ENCODE measurements around the gene ZNF280A. TPM values are rescaled to one million over a fixed set of nuclear protein-coding genes. Genes with fewer than 3 reads are reported as not detected.

ZNF280A gene
- total RNA-seq, 2 experiments from 2014 or later, result not detected

DNA sequence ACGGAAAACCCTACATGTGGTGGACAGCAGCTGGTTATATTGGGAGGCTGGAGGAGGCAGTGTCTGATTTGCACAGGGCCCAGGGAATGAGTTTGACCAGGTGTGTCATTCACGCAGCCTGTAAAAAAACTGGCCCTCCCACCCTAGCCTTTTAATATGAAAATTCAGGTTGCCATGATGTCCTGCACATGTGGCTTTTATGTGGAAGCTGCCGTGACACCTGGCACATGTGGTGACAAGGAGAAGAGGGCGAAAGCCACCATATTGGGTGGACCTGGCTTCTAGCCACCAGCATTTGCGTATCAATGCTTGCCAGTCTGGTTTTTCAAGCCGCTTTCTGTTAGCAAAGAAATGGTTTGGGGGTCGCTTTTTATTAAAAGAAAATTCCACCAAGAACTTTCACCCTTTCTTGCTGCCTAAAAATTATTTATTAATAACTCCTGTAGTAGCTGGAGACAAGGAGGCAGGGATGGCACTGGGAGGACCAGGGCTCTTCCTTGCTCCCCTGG, 54.9 kb downstream of the ZNF280A start:
- DNase-seq (no peak), ATAC-seq (no peak)
- CTCF ChIA-PET, result interaction anchor here (1.1 to 4.1 kb wide), 7 partner anchors 15 to 291 kb away, joined by 3 to 27 read pairs (median 3); no protein-coding TSS in a partner anchor
- no peaks in the 10 kb centered on the region for H3K4me1 Mint-ChIP-seq (ENCODE audit: low read depth)
- H3K9me3 Mint-ChIP-seq, result peaks cover 19% of the 10 kb centered on the region
- H3K27me3 Mint-ChIP-seq, result peaks cover 41% of the 10 kb centered on the region
- POLR2A ChIA-PET, result no interaction called here
- TF ChIP-seq, protein P1, sequence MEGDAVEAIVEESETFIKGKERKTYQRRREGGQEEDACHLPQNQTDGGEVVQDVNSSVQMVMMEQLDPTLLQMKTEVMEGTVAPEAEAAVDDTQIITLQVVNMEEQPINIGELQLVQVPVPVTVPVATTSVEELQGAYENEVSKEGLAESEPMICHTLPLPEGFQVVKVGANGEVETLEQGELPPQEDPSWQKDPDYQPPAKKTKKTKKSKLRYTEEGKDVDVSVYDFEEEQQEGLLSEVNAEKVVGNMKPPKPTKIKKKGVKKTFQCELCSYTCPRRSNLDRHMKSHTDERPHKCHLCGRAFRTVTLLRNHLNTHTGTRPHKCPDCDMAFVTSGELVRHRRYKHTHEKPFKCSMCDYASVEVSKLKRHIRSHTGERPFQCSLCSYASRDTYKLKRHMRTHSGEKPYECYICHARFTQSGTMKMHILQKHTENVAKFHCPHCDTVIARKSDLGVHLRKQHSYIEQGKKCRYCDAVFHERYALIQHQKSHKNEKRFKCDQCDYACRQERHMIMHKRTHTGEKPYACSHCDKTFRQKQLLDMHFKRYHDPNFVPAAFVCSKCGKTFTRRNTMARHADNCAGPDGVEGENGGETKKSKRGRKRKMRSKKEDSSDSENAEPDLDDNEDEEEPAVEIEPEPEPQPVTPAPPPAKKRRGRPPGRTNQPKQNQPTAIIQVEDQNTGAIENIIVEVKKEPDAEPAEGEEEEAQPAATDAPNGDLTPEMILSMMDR (IDR thresholded peaks at IDR 0.05), result no peak
- no peak overlapping the region for H3K4me3 Mint-ChIP-seq
- peaks cover 3% of the 10 kb centered on the region for H3K36me3 Mint-ChIP-seq (ENCODE audit: low read depth)
- intact Hi-C loops (cut with micrococcal nuclease), result loop anchor here (10.0 kb wide), 2 partner anchors 120 to 490 kb away; no protein-coding TSS in a partner anchor
- no peak overlapping the region for H3K27ac Mint-ChIP-seq

GRCh38 chr22:22464541-22465054, 55.5 kb downstream of the ZNF280A start:
- H3K27ac Mint-ChIP-seq, result no peak overlapping the region
- no peak for DNase-seq
- peaks cover 3% of the 10 kb centered on the region for H3K36me3 Mint-ChIP-seq (ENCODE audit: low read depth)
- H3K9me3 Mint-ChIP-seq, result peaks cover 20% of the 10 kb centered on the region
- POLR2A ChIA-PET, result interaction anchor here (0.7 kb wide), 1 partner anchor 15 kb away, joined by 3 read pairs; no protein-coding TSS in a partner anchor
- no peak overlapping the region for H3K4me3 Mint-ChIP-seq
- TF ChIP-seq, protein P1 (IDR thresholded peaks at IDR 0.05), result no peak
- intact Hi-C loops (cut with micrococcal nuclease), result loop anchor here (10.0 kb wide), 2 partner anchors 120 to 490 kb away; no protein-coding TSS in a partner anchor
- no peaks in the 10 kb centered on the region for H3K4me1 Mint-ChIP-seq (ENCODE audit: low read depth)
- CTCF ChIA-PET, result interaction anchor here (0.7 to 4.1 kb wide), 19 partner anchors 9 to 220 kb away, joined by 3 to 41 read pairs (median 4); partner anchors contain the start of gene ZNF280B
- no peak for ATAC-seq
- H3K27me3 Mint-ChIP-seq, result peaks cover 38% of the 10 kb centered on the region

DNA sequence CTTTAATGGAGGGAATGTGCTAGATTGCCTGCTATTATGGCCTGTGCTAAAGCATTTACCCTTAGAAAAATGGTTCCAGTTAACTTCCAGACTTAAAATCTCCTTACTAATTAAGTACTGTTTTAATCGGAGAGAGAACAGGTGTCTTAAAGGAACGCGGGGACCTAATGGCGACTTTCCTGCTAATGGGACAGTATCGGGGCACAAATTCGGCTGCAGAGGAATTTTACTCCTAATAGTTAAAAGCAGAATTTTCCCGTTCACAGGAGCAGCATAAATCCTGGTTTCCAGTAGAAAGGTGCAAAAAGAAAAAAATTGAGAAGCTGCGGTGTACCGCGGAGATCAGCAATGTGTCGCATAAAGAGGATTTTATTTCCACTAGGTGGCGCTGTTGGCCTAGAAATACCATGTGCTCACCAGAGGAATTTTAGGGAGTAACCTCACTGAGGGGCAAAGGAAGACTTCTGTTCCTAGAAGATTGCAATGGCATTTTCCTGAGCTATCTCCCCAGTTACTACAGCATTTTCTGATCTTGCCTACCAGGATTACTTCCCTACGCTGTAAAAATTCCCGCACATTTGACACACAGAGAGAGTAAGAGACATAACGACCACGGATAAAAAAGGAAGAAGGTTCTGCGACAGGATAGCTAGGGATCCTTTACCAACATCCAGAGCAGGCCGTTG, 56.1 kb downstream of the ZNF280A start:
- H3K27me3 Mint-ChIP-seq, result peaks cover 37% of the 10 kb centered on the region
- ATAC-seq, result no peak
- POLR2A ChIA-PET, result interaction anchor here (0.7 kb wide), 1 partner anchor 14 kb away, joined by 3 read pairs; no protein-coding TSS in a partner anchor
- peak; percentile 67 for DNase-seq
- H3K4me1 Mint-ChIP-seq (ENCODE audit: low read depth), result no peaks in the 10 kb centered on the region
- CTCF ChIA-PET, result interaction anchor here (0.6 to 4.1 kb wide), 25 partner anchors 8 to 346 kb away, joined by 3 to 41 read pairs (median 4); partner anchors contain the start of gene ZNF280B
- TF ChIP-seq, protein P1 (IDR thresholded peaks at IDR 0.05), result peak; percentile 92
- H3K36me3 Mint-ChIP-seq (ENCODE audit: low read depth), result peaks cover 3% of the 10 kb centered on the region
- H3K27ac Mint-ChIP-seq, result no peak overlapping the region
- intact Hi-C loops (cut with micrococcal nuclease), result loop anchor here (10.0 kb wide), 2 partner anchors 121 to 491 kb away; no protein-coding TSS in a partner anchor
- peaks cover 19% of the 10 kb centered on the region for H3K9me3 Mint-ChIP-seq
- no peak overlapping the region for H3K4me3 Mint-ChIP-seq

Other genes with a start within 250 kb of the ZNF280A start
- gene ZNF280B, start 11.5 kb downstream of the ZNF280A start, total RNA-seq, result 1 to 10 TPM; 2.3 to 3.0 TPM
- not detected for gene PRAME, start 39.0 kb upstream of the ZNF280A start, total RNA-seq
- gene GGTLC2, start 124.3 kb upstream of the ZNF280A start, total RNA-seq, result not detected